GM21528 (cell line): ENCODE results near the gene TBC1D20.
A peak's percentile ranks its signal among the peaks of the same experiment; 100 is the strongest.
"Not testable (repeated sequence)": the region's sequence is repeated elsewhere in the genome, so short reads cannot be mapped to it uniquely, and the experiment has no call there.

Experiments used
- ATAC-seq: cut with Tn5 transposase; IDR thresholded peaks from one replicate; pipeline ENCODE4 v1.9.1; 2021; ENCODE audit warnings: mild to moderate bottlenecking, moderate library complexity; ENCODE audit not compliant: unreplicated experiment, low FRiP score

Gene TBC1D20

GRCh38 chr20:462199-462991 is at the start of gene TBC1D20:
TSS of gene TBC1D20 (minus strand) at chr20:462533. CDS start at chr20:462405, 128 bp downstream.
- peak; percentile 91 for ATAC-seq

- ATAC-seq, result not testable (repeated sequence)
These were observed 48.2 kb upstream of the TBC1D20 start for GRCh38 chr20:510328-511057.

- ATAC-seq, result not testable (repeated sequence)
These were observed 46.0 kb upstream of the TBC1D20 start for GRCh38 chr20:508364-508787.

- no peak for ATAC-seq
These were observed 45.5 kb upstream of the TBC1D20 start for GRCh38 chr20:507761-508332.

- ATAC-seq, result no peak
These were observed 44.8 kb upstream of the TBC1D20 start for GRCh38 chr20:507006-507758.

GRCh38 chr20:504632-505075 is 42.3 kb upstream of the TBC1D20 start:
- no peak for ATAC-seq

- ATAC-seq, result no peak
These were observed 40.9 kb upstream of the TBC1D20 start for GRCh38 chr20:503048-503737.

GRCh38 chr20:497979-498378 is 35.6 kb upstream of the TBC1D20 start:
- ATAC-seq, result no peak

GRCh38 chr20:496126-496696 is 33.9 kb upstream of the TBC1D20 start:
- ATAC-seq, result no peak

- no peak for ATAC-seq
These were observed 29.8 kb upstream of the TBC1D20 start for GRCh38 chr20:492159-492558.

- ATAC-seq, result no peak
These were observed 25.3 kb upstream of the TBC1D20 start for GRCh38 chr20:487655-488054.

GRCh38 chr20:483815-484644 is 21.7 kb upstream of the TBC1D20 start:
- no peak for ATAC-seq

GRCh38 chr20:481167-481566 is 18.8 kb upstream of the TBC1D20 start:
- no peak for ATAC-seq

- no peak for ATAC-seq
These were observed 17.7 kb upstream of the TBC1D20 start for GRCh38 chr20:480044-480443.

GRCh38 chr20:479487-479886 is 17.2 kb upstream of the TBC1D20 start:
- no peak for ATAC-seq

GRCh38 chr20:478949-479429 is 16.7 kb upstream of the TBC1D20 start:
- ATAC-seq, result no peak

- ATAC-seq, result no peak
These were observed 15.9 kb upstream of the TBC1D20 start for GRCh38 chr20:478010-478948.
